Measurements from ENCODE around the gene METTL26. TPM values are rescaled to one million over a fixed set of nuclear protein-coding genes. Genes with fewer than 3 reads are reported as not detected.

The METTL26 gene
- total and polyA plus RNA-seq, 2 of the 4 experiments (the other 2 are of a cell fraction) = 46.8 to 128 TPM

GRCh38 chr16:627454-628239 lies 8.5 kb downstream of the METTL26 start (continued):
- TF ChIP-seq, protein P1, sequence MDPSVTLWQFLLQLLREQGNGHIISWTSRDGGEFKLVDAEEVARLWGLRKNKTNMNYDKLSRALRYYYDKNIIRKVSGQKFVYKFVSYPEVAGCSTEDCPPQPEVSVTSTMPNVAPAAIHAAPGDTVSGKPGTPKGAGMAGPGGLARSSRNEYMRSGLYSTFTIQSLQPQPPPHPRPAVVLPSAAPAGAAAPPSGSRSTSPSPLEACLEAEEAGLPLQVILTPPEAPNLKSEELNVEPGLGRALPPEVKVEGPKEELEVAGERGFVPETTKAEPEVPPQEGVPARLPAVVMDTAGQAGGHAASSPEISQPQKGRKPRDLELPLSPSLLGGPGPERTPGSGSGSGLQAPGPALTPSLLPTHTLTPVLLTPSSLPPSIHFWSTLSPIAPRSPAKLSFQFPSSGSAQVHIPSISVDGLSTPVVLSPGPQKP (IDR thresholded peaks at IDR 0.05; ENCODE audit: borderline replicate concordance, low read depth, low read length) = no peak

All from IMR-90 (cell line).